ENCODE results near the gene ZNF547. TPM values are rescaled to one million over a fixed set of nuclear protein-coding genes. Genes with fewer than 3 reads are reported as not detected.

The ZNF547 gene
- total and polyA plus RNA-seq, 2 donors (not counting 3 experiments of a cell fraction or from before 2014, with no cell fraction given): 1.9 to 2.7 TPM

DNA sequence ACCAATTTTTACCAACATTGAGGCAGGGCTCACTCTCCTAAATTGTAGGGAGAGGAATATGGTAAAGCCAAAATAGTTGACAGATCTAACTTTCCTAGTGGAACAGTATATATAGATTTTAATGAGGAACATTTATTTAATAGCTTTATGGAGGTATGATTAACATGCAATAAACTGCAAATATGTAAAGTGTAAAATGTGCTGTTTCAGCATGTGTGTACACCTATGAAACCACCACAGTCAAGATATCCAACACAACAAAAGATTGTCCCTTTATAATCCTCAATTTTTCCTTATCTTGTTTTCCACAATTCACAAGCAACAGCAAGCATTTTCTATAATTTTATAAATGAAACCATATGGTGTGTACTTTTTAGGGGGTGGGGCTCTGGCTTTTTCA lies 4.1 kb upstream of the ZNF547 start:
- H3K79me2 ChIP-seq (ENCODE audit: control insufficient read depth, insufficient read depth, low read length): peaks cover 3% of the 10 kb centered on the region
- no peak overlapping the region for H2AFZ ChIP-seq (ENCODE audit: low read depth, low read length)
- H3K4me3 ChIP-seq (replicated peaks in 1 of 3; ENCODE audit: insufficient read depth in 1 of 3, low read depth in 1 of 3, low read length in 3 of 3): no peak overlapping the region
- POLR2A ChIA-PET: no interaction called here
- no peaks in the 10 kb centered on the region for H3K27me3 ChIP-seq (ENCODE audit: control insufficient read depth in 2 of 2, insufficient read depth in 2 of 2, low read length in 2 of 2)
- no peak for DNase-seq (ENCODE audit: low read depth, low spot score)
- intact Hi-C loops (cut with micrococcal nuclease): no loop called here
- CTCF ChIA-PET: no interaction called here
- no TSS peak for BruUV-seq (replicated peaks)
- H3K27ac ChIP-seq (ENCODE audit: insufficient read depth, low read depth, low read length): no peak overlapping the region
- no peak overlapping the region for H3K9ac ChIP-seq (replicated peaks; ENCODE audit: extremely low read depth, insufficient read depth, low read length)
- no peak for TF ChIP-seq EZH2 (IDR thresholded peaks at IDR 0.05; ENCODE audit: borderline replicate concordance, low read depth, low read length, severe bottlenecking)
- no peak for TF ChIP-seq POLR2A (IDR thresholded peaks at IDR 0.05; ENCODE audit: low read depth, low read length)
- no peak for TF ChIP-seq JUN (IDR thresholded peaks at IDR 0.05; ENCODE audit: borderline replicate concordance, insufficient read depth, insufficient read length, low read depth)
- TF ChIP-seq POLR2AphosphoS5 (IDR thresholded peaks at IDR 0.05; ENCODE audit: insufficient read depth, low read depth, low read length): no peak
- no peak for TF ChIP-seq FOS (IDR thresholded peaks at IDR 0.05; ENCODE audit: borderline replicate concordance, insufficient read depth, low read length)
- TF ChIP-seq, protein P1, sequence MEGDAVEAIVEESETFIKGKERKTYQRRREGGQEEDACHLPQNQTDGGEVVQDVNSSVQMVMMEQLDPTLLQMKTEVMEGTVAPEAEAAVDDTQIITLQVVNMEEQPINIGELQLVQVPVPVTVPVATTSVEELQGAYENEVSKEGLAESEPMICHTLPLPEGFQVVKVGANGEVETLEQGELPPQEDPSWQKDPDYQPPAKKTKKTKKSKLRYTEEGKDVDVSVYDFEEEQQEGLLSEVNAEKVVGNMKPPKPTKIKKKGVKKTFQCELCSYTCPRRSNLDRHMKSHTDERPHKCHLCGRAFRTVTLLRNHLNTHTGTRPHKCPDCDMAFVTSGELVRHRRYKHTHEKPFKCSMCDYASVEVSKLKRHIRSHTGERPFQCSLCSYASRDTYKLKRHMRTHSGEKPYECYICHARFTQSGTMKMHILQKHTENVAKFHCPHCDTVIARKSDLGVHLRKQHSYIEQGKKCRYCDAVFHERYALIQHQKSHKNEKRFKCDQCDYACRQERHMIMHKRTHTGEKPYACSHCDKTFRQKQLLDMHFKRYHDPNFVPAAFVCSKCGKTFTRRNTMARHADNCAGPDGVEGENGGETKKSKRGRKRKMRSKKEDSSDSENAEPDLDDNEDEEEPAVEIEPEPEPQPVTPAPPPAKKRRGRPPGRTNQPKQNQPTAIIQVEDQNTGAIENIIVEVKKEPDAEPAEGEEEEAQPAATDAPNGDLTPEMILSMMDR (IDR thresholded peaks at IDR 0.05; ENCODE audit: extremely low read depth in 1 of 2, insufficient read depth in 1 of 2, low read depth in 1 of 2, low read length in 2 of 2): no peak
- TF ChIP-seq GATA2 (IDR thresholded peaks at IDR 0.05; ENCODE audit: insufficient read depth, insufficient read length, low read depth, low read length): no peak
- TF ChIP-seq, protein P2, sequence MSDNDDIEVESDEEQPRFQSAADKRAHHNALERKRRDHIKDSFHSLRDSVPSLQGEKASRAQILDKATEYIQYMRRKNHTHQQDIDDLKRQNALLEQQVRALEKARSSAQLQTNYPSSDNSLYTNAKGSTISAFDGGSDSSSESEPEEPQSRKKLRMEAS (IDR thresholded peaks at IDR 0.05; ENCODE audit: insufficient read depth, insufficient read length): no peak
- no peak for TF ChIP-seq MYC (IDR thresholded peaks at IDR 0.05; ENCODE audit: low read depth, low read length)
- peaks cover 16% of the 10 kb centered on the region for H3K9me3 ChIP-seq (replicated peaks; ENCODE audit: control insufficient read depth, insufficient read depth, low read length)
- dilution Hi-C loops (cut with MboI; ENCODE audit: extremely low pct_ligation_motif_present, low sequenced_read_pairs): no loop called here
- H3K9me1 ChIP-seq (replicated peaks; ENCODE audit: control insufficient read depth, extremely low read depth, insufficient read depth, low read length): no peaks in the 10 kb centered on the region
- H3K4me2 ChIP-seq (ENCODE audit: insufficient read depth, low read length): no peak overlapping the region
- peaks cover 9 to 31% of the 10 kb centered on the region in 2 experiments for H3K36me3 ChIP-seq (ENCODE audit: control insufficient read depth in 2 of 2, extremely low read depth in 1 of 2, insufficient read depth in 2 of 2, low read length in 2 of 2)
- FAIRE-seq: no peak
- no peaks in the 10 kb centered on the region for H4K20me1 ChIP-seq (replicated peaks; ENCODE audit: control insufficient read depth, extremely low read depth, insufficient read depth, low read length)
- H3K4me1 ChIP-seq (ENCODE audit: control insufficient read depth, extremely low read depth, insufficient read depth, low read length): peaks cover 8% of the 10 kb centered on the region

All from endothelial cell of umbilical vein (primary cell).